Endothelial cell of umbilical vein (primary cell): ENCODE measurements around the gene MID2. TPM values are rescaled to one million over a fixed set of nuclear protein-coding genes. Genes with fewer than 3 reads are reported as not detected.

Source experiments
- BruUV-seq: library from RNA; stranded (reverse); fragments of 400-500 nt; replicated peaks from 2 replicates; lab custom pipeline; 2021; lab: Mats Ljungman, UMichigan
- CTCF ChIA-PET: fragments of 300-600, 350-600 bp; sonication (Branson Sonifier 250); formaldehyde crosslinking; loops from one replicate; lab custom pipeline; 2021; ENCODE audit warnings: antibody characterized with exemption, inconsistent platforms; lab: Charles Lee
- POLR2A ChIA-PET: fragments of 300-600, 350-600 bp; sonication (Branson Sonifier 250); formaldehyde crosslinking; loops from one replicate; lab custom pipeline; 2021; ENCODE audit warnings: antibody characterized with exemption, inconsistent platforms; lab: Charles Lee
- DNase-seq: peaks from one replicate; pipeline ENCODE4 v3.0.0-alpha.2; 2011; ENCODE audit warnings: low read depth, low spot score
- FAIRE-seq: peaks from 2 replicates; lab custom pipeline; 2011; peaks lifted over from hg19 to GRCh38; lab: Jason Lieb, UNC
- H2AFZ ChIP-seq: 2 replicates; pipeline ENCODE4 v1.6.0; 2012; ENCODE audit warnings: low read depth, low read length, control low read depth, inconsistent platforms
- H3K27ac ChIP-seq: 2 replicates; pipeline ENCODE4 v1.5.1; 2011; ENCODE audit warnings: low read depth, mild to moderate bottlenecking, control low read depth, low read length, moderate library complexity; ENCODE audit not compliant: insufficient read depth
- H3K27me3 ChIP-seq, 2 experiments: 2 replicates each; pipeline versions ENCODE4 v1.6.0 to v1.6.1; 2011; ENCODE audit warnings: low read length in 2 of 2, mixed read lengths in 1 of 2; ENCODE audit not compliant: control insufficient read depth in 2 of 2, insufficient read depth in 2 of 2
- H3K36me3 ChIP-seq, 2 experiments: 2 replicates in 1 of 2; 3 replicates in 1 of 2; pipeline ENCODE4 v1.5.1; 2011; ENCODE audit warnings: low read length in 2 of 2, mild to moderate bottlenecking in 1 of 2, moderate library complexity in 1 of 2; ENCODE audit not compliant: control insufficient read depth in 2 of 2, insufficient read depth in 2 of 2; ENCODE audit errors: extremely low read depth in 1 of 2
- H3K4me1 ChIP-seq: 3 replicates; pipeline ENCODE4 v1.5.1; 2011; ENCODE audit warnings: mild to moderate bottlenecking, low read length; ENCODE audit not compliant: control insufficient read depth, insufficient read depth; ENCODE audit errors: extremely low read depth
- H3K4me2 ChIP-seq: 2 replicates; pipeline ENCODE4 v1.6.1; 2011; ENCODE audit warnings: low read length, control low read depth, mixed read lengths; ENCODE audit not compliant: insufficient read depth
- H3K4me3 ChIP-seq, 3 experiments: fragments of 200-600 bp in 1 of 3; sonication (generic), shearing (Covaris generic) in 1 of 3; replicated peaks in 1 of 3; 2 replicates each; pipeline ENCODE4 v1.5.1; 2011 to 2016; ENCODE audit warnings: control low read depth in 3 of 3, low read length in 3 of 3, mild to moderate bottlenecking in 2 of 3, inconsistent platforms in 1 of 3, low read depth in 1 of 3, moderate library complexity in 1 of 3; ENCODE audit not compliant: insufficient read depth in 1 of 3
- H3K79me2 ChIP-seq: 2 replicates; pipeline ENCODE4 v1.6.0; 2012; ENCODE audit warnings: low read length, inconsistent platforms; ENCODE audit not compliant: control insufficient read depth, insufficient read depth
- H3K9ac ChIP-seq: replicated peaks from 2 replicates; pipeline ENCODE3; 2011; ENCODE audit warnings: low read length, control low read depth; ENCODE audit not compliant: insufficient read depth; ENCODE audit errors: extremely low read depth
- H3K9me1 ChIP-seq: replicated peaks from 3 replicates; pipeline ENCODE4 v1.6.0; 2011; ENCODE audit warnings: mild to moderate bottlenecking, low read length; ENCODE audit not compliant: control insufficient read depth, insufficient read depth; ENCODE audit errors: extremely low read depth
- H3K9me3 ChIP-seq: replicated peaks from 2 replicates; pipeline ENCODE4 v1.5.1; 2012; ENCODE audit warnings: low read length, inconsistent platforms; ENCODE audit not compliant: control insufficient read depth, insufficient read depth
- H4K20me1 ChIP-seq: replicated peaks from 2 replicates; pipeline ENCODE3; 2011; ENCODE audit warnings: mild to moderate bottlenecking, low read length; ENCODE audit not compliant: control insufficient read depth, insufficient read depth; ENCODE audit errors: extremely low read depth
- EZH2 ChIP-seq: IDR thresholded peaks from 2 replicates; pipeline ENCODE4 v1.6.1; 2012; ENCODE audit warnings: borderline replicate concordance, low read depth, mild to moderate bottlenecking, moderate library complexity, low read length, inconsistent platforms; ENCODE audit not compliant: severe bottlenecking
- FOS ChIP-seq: IDR thresholded peaks from 2 replicates; pipeline ENCODE4 v1.6.1; 2011; ENCODE audit warnings: mild to moderate bottlenecking, low read length, moderate library complexity, borderline replicate concordance; ENCODE audit not compliant: insufficient read depth
- GATA2 ChIP-seq: IDR thresholded peaks from 2 replicates; pipeline ENCODE4 v1.7.0; 2011; ENCODE audit warnings: low read depth, mild to moderate bottlenecking, moderate library complexity, mixed read lengths, low read length; ENCODE audit not compliant: insufficient read length, insufficient read depth
- JUN ChIP-seq: IDR thresholded peaks from 2 replicates; pipeline ENCODE4 v1.6.1; 2011; ENCODE audit warnings: borderline replicate concordance, low read depth; ENCODE audit not compliant: insufficient read length, insufficient read depth
- MYC ChIP-seq: IDR thresholded peaks from one replicate; pipeline ENCODE4 v1.6.1; 2011; ENCODE audit warnings: mild to moderate bottlenecking, low read depth, low read length
- POLR2A ChIP-seq: IDR thresholded peaks from 2 replicates; pipeline ENCODE4 v1.6.1; 2012; ENCODE audit warnings: low read depth, mild to moderate bottlenecking, control low read depth, low read length
- POLR2AphosphoS5 ChIP-seq: IDR thresholded peaks from 2 replicates; pipeline ENCODE4 v1.6.1; 2012; ENCODE audit warnings: low read depth, mild to moderate bottlenecking, control low read depth, low read length, moderate library complexity; ENCODE audit not compliant: insufficient read depth
- dilution Hi-C: fragments of 300-500 bp; cut with MboI; formaldehyde crosslinking; loops from one replicate; pipeline ENCODE4 v1.15.0; 2019; ENCODE audit warnings: low sequenced_read_pairs; ENCODE audit not compliant: extremely low pct_ligation_motif_present
- intact Hi-C: fragments of 100-400 bp; cut with micrococcal nuclease; formaldehyde crosslinking; loops from one replicate; pipeline ENCODE4 v1.10.0; 2022
- polyA plus RNA-seq, 4 experiments: library from polyadenylated mRNA; depleted of rRNA in 3 of 4; stranded (reverse) in 3 of 4; unstranded in 1 of 4; fragments of >200 nt; gene quantifications; 2 replicates each; pipeline versions ENCODE4 v1.2.1 to v1.2.3, GENCODE V29; 2011 to 2012; ENCODE audit warnings: missing spikeins in 1 of 4
- total RNA-seq: library from RNA; stranded (reverse); gene quantifications from 2 replicates; pipeline ENCODE4 v1.2.3, GENCODE V29; 2021
- TF ChIP-seq, protein P1 (sequence below): IDR thresholded peaks from 2 replicates; pipeline ENCODE4 v1.6.1; 2011; ENCODE audit not compliant: insufficient read depth, insufficient read length
- TF ChIP-seq, protein P2 (sequence below), 2 donors: IDR thresholded peaks; 1 replicate in 1 of 2; 2 replicates in 1 of 2; pipeline ENCODE4 v1.5.1; 2011; ENCODE audit warnings: low read length in 2 of 2, mild to moderate bottlenecking in 2 of 2, moderate library complexity in 2 of 2, control low read depth in 1 of 2, inconsistent platforms in 1 of 2, low read depth in 1 of 2; ENCODE audit not compliant: insufficient read depth in 1 of 2; ENCODE audit errors: extremely low read depth in 1 of 2

Gene MID2
- total and polyA plus RNA-seq, 2 donors (not counting 3 experiments of a cell fraction or from before 2014, with no cell fraction given): 16.4 to 25.3 TPM

DNA sequence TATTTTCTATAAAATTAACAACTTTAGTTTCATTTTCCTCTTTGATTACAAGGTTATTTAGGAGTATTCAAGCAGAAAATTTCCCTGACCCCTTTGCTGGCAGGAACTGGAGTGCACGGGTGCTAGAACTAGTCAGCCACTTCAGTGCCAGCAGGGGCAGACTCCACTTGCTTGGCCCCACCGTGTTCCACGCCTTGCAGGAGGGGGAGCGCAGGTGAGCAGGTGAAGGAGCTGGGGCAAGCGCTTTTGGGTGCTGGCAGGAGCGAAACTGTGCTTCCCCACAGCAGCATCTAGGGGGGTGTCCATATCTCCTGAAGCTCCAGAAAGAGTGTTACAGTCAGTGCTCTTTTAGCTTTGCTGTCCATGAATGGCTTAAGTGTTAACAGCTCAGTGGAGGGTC, 45.5 kb downstream of the MID2 start:
- FAIRE-seq (peak; percentile 28), DNase-seq (no peak)
- intact Hi-C loops: loop anchor here (10.0 kb wide), 1 partner anchor 46 kb away; the partner anchor contains the start of gene MID2
- H3K27ac ChIP-seq: no peak overlapping the region
- CTCF ChIA-PET: interaction anchor here (0.9 kb wide), 1 partner anchor 12 kb away, joined by 3 read pairs; no protein-coding TSS in a partner anchor
- H4K20me1 ChIP-seq: no peaks in the 10 kb centered on the region
- no peak overlapping the region for H2AFZ ChIP-seq
- H3K4me3 ChIP-seq: no peak overlapping the region
- H3K4me1 ChIP-seq: no peaks in the 10 kb centered on the region
- dilution Hi-C loops: no loop called here
- no peaks in the 10 kb centered on the region for H3K9me3 ChIP-seq
- POLR2A ChIA-PET: interaction anchor here (0.6 kb wide), 1 partner anchor 23 kb away, joined by 3 read pairs; no protein-coding TSS in a partner anchor
- no peaks in the 10 kb centered on the region for H3K27me3 ChIP-seq
- no TSS peak for BruUV-seq
- no peak overlapping the region for H3K4me2 ChIP-seq
- H3K9me1 ChIP-seq: no peaks in the 10 kb centered on the region
- H3K79me2 ChIP-seq: no peaks in the 10 kb centered on the region
- no peak overlapping the region for H3K9ac ChIP-seq
- no peaks in the 10 kb centered on the region for H3K36me3 ChIP-seq
- TF ChIP-seq, protein P1, sequence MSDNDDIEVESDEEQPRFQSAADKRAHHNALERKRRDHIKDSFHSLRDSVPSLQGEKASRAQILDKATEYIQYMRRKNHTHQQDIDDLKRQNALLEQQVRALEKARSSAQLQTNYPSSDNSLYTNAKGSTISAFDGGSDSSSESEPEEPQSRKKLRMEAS: no peak
- no peak for TF ChIP-seq POLR2AphosphoS5
- no peak for TF ChIP-seq POLR2A
- no peak for TF ChIP-seq EZH2
- TF ChIP-seq FOS: no peak
- TF ChIP-seq, protein P2, sequence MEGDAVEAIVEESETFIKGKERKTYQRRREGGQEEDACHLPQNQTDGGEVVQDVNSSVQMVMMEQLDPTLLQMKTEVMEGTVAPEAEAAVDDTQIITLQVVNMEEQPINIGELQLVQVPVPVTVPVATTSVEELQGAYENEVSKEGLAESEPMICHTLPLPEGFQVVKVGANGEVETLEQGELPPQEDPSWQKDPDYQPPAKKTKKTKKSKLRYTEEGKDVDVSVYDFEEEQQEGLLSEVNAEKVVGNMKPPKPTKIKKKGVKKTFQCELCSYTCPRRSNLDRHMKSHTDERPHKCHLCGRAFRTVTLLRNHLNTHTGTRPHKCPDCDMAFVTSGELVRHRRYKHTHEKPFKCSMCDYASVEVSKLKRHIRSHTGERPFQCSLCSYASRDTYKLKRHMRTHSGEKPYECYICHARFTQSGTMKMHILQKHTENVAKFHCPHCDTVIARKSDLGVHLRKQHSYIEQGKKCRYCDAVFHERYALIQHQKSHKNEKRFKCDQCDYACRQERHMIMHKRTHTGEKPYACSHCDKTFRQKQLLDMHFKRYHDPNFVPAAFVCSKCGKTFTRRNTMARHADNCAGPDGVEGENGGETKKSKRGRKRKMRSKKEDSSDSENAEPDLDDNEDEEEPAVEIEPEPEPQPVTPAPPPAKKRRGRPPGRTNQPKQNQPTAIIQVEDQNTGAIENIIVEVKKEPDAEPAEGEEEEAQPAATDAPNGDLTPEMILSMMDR (IDR thresholded peaks at IDR 0.05; ENCODE audit: extremely low read depth in 1 of 2, insufficient read depth in 1 of 2, low read depth in 1 of 2, low read length in 2 of 2): no peak
- no peak for TF ChIP-seq GATA2
- no peak for TF ChIP-seq JUN
- no peak for TF ChIP-seq MYC
